IMR-90 (cell line): ENCODE data around the gene PPP1R12C. TPM values are rescaled to one million over a fixed set of nuclear protein-coding genes. Genes with fewer than 3 reads are reported as not detected.

Experiments used
- ATAC-seq: fragments of 200-7000 bp; cut with Tn5 transposase; 2 replicates; pipeline ENCODE4 v1.9.1; 2020; ENCODE audit warnings: low read depth, mild to moderate bottlenecking, moderate library complexity
- BruUV-seq: library from RNA; stranded (reverse); fragments of 400-500 nt; replicated peaks from 2 replicates; lab custom pipeline; 2021; lab: Mats Ljungman, UMichigan
- CTCF ChIA-PET: fragments of 300-600 bp; formaldehyde crosslinking; extraction: SDS; loops from one replicate; lab custom pipeline; 2021; ENCODE audit warnings: antibody characterized with exemption; lab: Yijun Ruan, JAX
- POLR2A ChIA-PET: fragments of 300-600 bp; sonication (Branson Sonifier 250); formaldehyde crosslinking; loops from one replicate; lab custom pipeline; 2022; ENCODE audit warnings: antibody characterized with exemption; ENCODE audit not compliant: unreplicated experiment; lab: Charles Lee
- DNase-seq: peaks from one replicate; pipeline ENCODE4 v3.0.0; 2013
- H2AFZ ChIP-seq: replicated peaks from 2 replicates; pipeline ENCODE3; 2013; ENCODE audit warnings: low read length, mild to moderate bottlenecking; ENCODE audit not compliant: poor library complexity
- H2AK5ac ChIP-seq: 2 replicates; pipeline ENCODE4 v1.6.1; 2013; ENCODE audit warnings: low read depth, low read length, inconsistent platforms
- H2AK9ac ChIP-seq: replicated peaks from 2 replicates; pipeline ENCODE3; 2013; ENCODE audit warnings: mild to moderate bottlenecking, low read depth, low read length, moderate library complexity; ENCODE audit not compliant: poor library complexity
- H2BK120ac ChIP-seq: 2 replicates; pipeline ENCODE4 v1.6.1; 2013; ENCODE audit warnings: low read depth, low read length, inconsistent platforms
- H2BK15ac ChIP-seq: 3 replicates; pipeline ENCODE4 v1.6.1; 2013; ENCODE audit warnings: low read depth, low read length, inconsistent platforms
- H2BK20ac ChIP-seq: 2 replicates; pipeline ENCODE4 v1.6.1; 2013; ENCODE audit warnings: low read depth, mild to moderate bottlenecking, inconsistent platforms, low read length, moderate library complexity
- H2BK5ac ChIP-seq: 2 replicates; pipeline ENCODE4 v1.6.1; 2013; ENCODE audit warnings: mild to moderate bottlenecking, low read depth, low read length, inconsistent platforms; ENCODE audit not compliant: poor library complexity, severe bottlenecking
- H3K14ac ChIP-seq: replicated peaks from 2 replicates; pipeline ENCODE4 v1.6.1; 2013; ENCODE audit warnings: low read depth, low read length, inconsistent platforms
- H3K18ac ChIP-seq: 2 replicates; pipeline ENCODE4 v1.6.1; 2013; ENCODE audit warnings: low read depth, low read length, control low read depth
- H3K23ac ChIP-seq: 2 replicates; pipeline ENCODE4 v1.6.1; 2013; ENCODE audit warnings: low read depth, low read length, inconsistent platforms
- H3K27ac ChIP-seq: 2 replicates; pipeline ENCODE4 v1.5.1; 2013; ENCODE audit warnings: mild to moderate bottlenecking, control low read depth, low read length; ENCODE audit not compliant: insufficient read depth
- H3K27me3 ChIP-seq: 2 replicates; pipeline ENCODE4 v1.6.1; 2013; ENCODE audit warnings: low read length; ENCODE audit not compliant: control insufficient read depth, insufficient read depth
- H3K36me3 ChIP-seq: 2 replicates; pipeline ENCODE4 v1.6.1; 2013; ENCODE audit warnings: low read length, mixed read lengths; ENCODE audit not compliant: control insufficient read depth, insufficient read depth
- H3K4ac ChIP-seq: 2 replicates; pipeline ENCODE4 v1.6.1; 2013; ENCODE audit warnings: low read depth, low read length, inconsistent platforms
- H3K4me1 ChIP-seq: 2 replicates; pipeline ENCODE4 v1.6.1; 2013; ENCODE audit warnings: low read length, mixed read lengths; ENCODE audit not compliant: control insufficient read depth, insufficient read depth
- H3K4me2 ChIP-seq: 2 replicates; pipeline ENCODE4 v1.6.1; 2013; ENCODE audit warnings: low read depth, mild to moderate bottlenecking, control low read depth, low read length, moderate library complexity
- H3K4me3 ChIP-seq: 2 replicates; pipeline ENCODE4 v1.5.1; 2013; ENCODE audit warnings: low read depth, mild to moderate bottlenecking, control low read depth, low read length, moderate library complexity; ENCODE audit not compliant: insufficient read depth
- H3K56ac ChIP-seq: 2 replicates; pipeline ENCODE4 v1.6.1; 2013; ENCODE audit warnings: low read length, inconsistent platforms; ENCODE audit not compliant: insufficient read depth; ENCODE audit errors: extremely low read depth
- H3K79me1 ChIP-seq, 2 experiments: 2 replicates each; pipeline ENCODE4 v1.6.1; 2013; ENCODE audit warnings: low read length in 2 of 2, inconsistent platforms in 1 of 2, low read depth in 1 of 2
- H3K9ac ChIP-seq: 2 replicates; pipeline ENCODE4 v1.6.1; 2013; ENCODE audit warnings: low read depth, low read length, control low read depth
- H3K9me1 ChIP-seq: 2 replicates; pipeline ENCODE4 v1.6.1; 2013; ENCODE audit warnings: low read length, inconsistent platforms; ENCODE audit not compliant: insufficient read depth
- H3K9me3 ChIP-seq: 2 replicates; pipeline ENCODE4 v1.6.1; 2013; ENCODE audit warnings: low read length; ENCODE audit not compliant: control insufficient read depth, insufficient read depth
- H4K20me1 ChIP-seq: 2 replicates; pipeline ENCODE4 v1.6.1; 2013; ENCODE audit warnings: low read length, inconsistent platforms; ENCODE audit not compliant: insufficient read depth
- H4K5ac ChIP-seq: 2 replicates; pipeline ENCODE4 v1.6.1; 2013; ENCODE audit warnings: mild to moderate bottlenecking, low read depth, low read length, control low read depth
- H4K8ac ChIP-seq, 2 experiments: 2 replicates each; pipeline ENCODE4 v1.6.1; 2013; ENCODE audit warnings: low read depth in 2 of 2, low read length in 2 of 2, control low read depth in 1 of 2, inconsistent platforms in 1 of 2
- H4K91ac ChIP-seq: 2 replicates; pipeline ENCODE4 v1.6.1; 2013; ENCODE audit warnings: low read depth, low read length, inconsistent platforms; ENCODE audit not compliant: insufficient read depth
- BHLHE40 ChIP-seq: fragments of 150-350 bp; IDR thresholded peaks from 2 replicates; pipeline ENCODE4 v1.6.1; 2016; ENCODE audit warnings: mild to moderate bottlenecking, low read depth, low read length
- CEBPB ChIP-seq: IDR thresholded peaks from 2 replicates; pipeline ENCODE4 v1.6.1; 2012; ENCODE audit warnings: low read depth, low read length, improper control_type of control experiment
- CHD1 ChIP-seq: IDR thresholded peaks from 2 replicates; pipeline ENCODE4 v1.6.1; 2012; ENCODE audit warnings: low read depth, low read length, improper control_type of control experiment
- CTCF ChIP-seq: conservative IDR thresholded peaks from 2 replicates; pipeline ENCODE4 v1.5.1; 2012; ENCODE audit warnings: mild to moderate bottlenecking, low read depth, low read length, improper control_type of control experiment
- ELK1 ChIP-seq: fragments of 150-350 bp; IDR thresholded peaks from 2 replicates; pipeline ENCODE4 v1.6.1; 2016; ENCODE audit warnings: low read depth, mild to moderate bottlenecking, low read length, moderate library complexity, borderline replicate concordance
- FOS ChIP-seq: fragments of 150-350 bp; IDR thresholded peaks from 2 replicates; pipeline ENCODE4 v1.6.1; 2016; ENCODE audit warnings: low read depth, low read length
- MAFK ChIP-seq: IDR thresholded peaks from 2 replicates; pipeline ENCODE4 v1.6.1; 2012; ENCODE audit warnings: low read depth, low read length, improper control_type of control experiment
- MAZ ChIP-seq: IDR thresholded peaks from 2 replicates; pipeline ENCODE4 v1.6.1; 2012; ENCODE audit warnings: low read depth, mild to moderate bottlenecking, low read length, improper control_type of control experiment, moderate library complexity, borderline replicate concordance
- MXI1 ChIP-seq: IDR thresholded peaks from 2 replicates; pipeline ENCODE4 v1.6.1; 2012; ENCODE audit warnings: low read depth, mild to moderate bottlenecking, low read length, moderate library complexity, borderline replicate concordance
- NFE2L2 ChIP-seq: fragments of 150-350 bp; IDR thresholded peaks from 2 replicates; pipeline ENCODE4 v1.6.1; 2016; ENCODE audit warnings: low read depth, mild to moderate bottlenecking, low read length
- POLR2A ChIP-seq: IDR thresholded peaks from 2 replicates; pipeline ENCODE4 v1.6.1; 2012; ENCODE audit warnings: mild to moderate bottlenecking, low read depth, low read length
- RAD21 ChIP-seq: IDR thresholded peaks from 2 replicates; pipeline ENCODE4 v1.6.1; 2012; ENCODE audit warnings: low read length, improper control_type of control experiment
- RCOR1 ChIP-seq: IDR thresholded peaks from 2 replicates; pipeline ENCODE4 v1.6.1; 2012; ENCODE audit warnings: mild to moderate bottlenecking, low read length, improper control_type of control experiment; ENCODE audit not compliant: insufficient replicate concordance
- RFX5 ChIP-seq: IDR thresholded peaks from 2 replicates; pipeline ENCODE4 v1.8.0; 2012; ENCODE audit warnings: low read depth, mild to moderate bottlenecking, low read length, moderate library complexity
- SMC3 ChIP-seq: fragments of 150-350 bp; IDR thresholded peaks from 2 replicates; pipeline ENCODE4 v1.6.1; 2016; ENCODE audit warnings: low read depth, mild to moderate bottlenecking, antibody characterized with exemption, low read length, moderate library complexity
- USF2 ChIP-seq: fragments of 150-350 bp; IDR thresholded peaks from 2 replicates; pipeline ENCODE4 v1.6.1; 2017; ENCODE audit warnings: mild to moderate bottlenecking, antibody characterized with exemption, low read length, low read depth
- WGBS, 2 experiments: methylation state at CpG; one replicate each; pipeline versions ENCODE4 v1.1.5 to v1.1.7; 2013; ENCODE audit warnings: missing lambda C conversion rate in 2 of 2; ENCODE audit not compliant: insufficient read length in 1 of 2; ENCODE audit errors: extremely low coverage in 2 of 2; 5-methylcytosine and 5-hydroxymethylcytosine counted together
- dilution Hi-C: fragments of 300-500 bp; cut with HindIII; formaldehyde crosslinking; loops from one replicate; pipeline ENCODE4 v1.14.3; 2018; ENCODE audit warnings: low sequenced_read_pairs; ENCODE audit not compliant: unreplicated experiment
- in situ Hi-C: fragments of 300-500 bp; cut with MboI; formaldehyde crosslinking; loops from 3 replicates; pipeline ENCODE4 v1.14.3; 2019; ENCODE audit warnings: low sequenced_read_pairs, inconsistent platforms, mixed read lengths
- intact Hi-C: fragments of 100-400 bp; cut with micrococcal nuclease; formaldehyde crosslinking; loops from 2 replicates; pipeline ENCODE4 v1.10.0; 2022
- polyA plus RNA-seq, 3 experiments: library from polyadenylated mRNA; depleted of rRNA; stranded (reverse); fragments of >200 nt; gene quantifications; 2 replicates each; pipeline ENCODE4 v1.2.3, GENCODE V29; 2012; ENCODE audit warnings: low replicate concordance in 1 of 3
- total RNA-seq: library from RNA; depleted of rRNA; stranded (reverse); fragments of >200 nt; gene quantifications from 2 replicates; pipeline ENCODE4 v1.2.3, GENCODE V29; 2012

PPP1R12C gene
- total and polyA plus RNA-seq, 2 of the 4 experiments (the other 2 are of a cell fraction): 21.5 to 81.4 TPM

GRCh38 chr19:55067869-55068268, 49.6 kb downstream of the PPP1R12C start:
- ATAC-seq: no peak
- no peak overlapping the region for H2AFZ ChIP-seq
- ChIA-PET CTCF (no interaction called here), POLR2A (no interaction called here)
- WGBS, 2 experiments: 0% methylated on average over 1 of the region's 3 CpGs; no CpG with 5 or more reads in 1 of the 2 experiments
- no peak overlapping the region for H3K56ac ChIP-seq
- H2BK120ac ChIP-seq: no peak overlapping the region
- no peak overlapping the region for H3K4me3 ChIP-seq
- H3K14ac ChIP-seq: no peak overlapping the region
- in situ Hi-C loops (no loop called here), dilution Hi-C loops (no loop called here), intact Hi-C loops (loop anchor here (10.0 kb wide), 1 partner anchor 593 kb away; the partner anchor contains the start of gene CDC42EP5)
- H3K9ac ChIP-seq: no peak overlapping the region
- no peak overlapping the region for H2BK5ac ChIP-seq
- H3K27me3 ChIP-seq: peaks cover 24% of the 10 kb centered on the region
- H2AK9ac ChIP-seq: no peak overlapping the region
- no peak overlapping the region for H2AK5ac ChIP-seq
- H3K4me1 ChIP-seq: peaks cover 5% of the 10 kb centered on the region; the same call in 1 of the 2 replicates
- no peak overlapping the region for H3K18ac ChIP-seq
- no TSS peak for BruUV-seq
- H3K79me1 ChIP-seq: no peaks in the 10 kb centered on the region
- no peak for DNase-seq
- no peaks in the 10 kb centered on the region for H3K9me1 ChIP-seq
- H3K36me3 ChIP-seq: no peaks in the 10 kb centered on the region
- no peak overlapping the region for H2BK20ac ChIP-seq
- no peak overlapping the region for H4K8ac ChIP-seq
- no peak overlapping the region for H4K5ac ChIP-seq
- H3K27ac ChIP-seq: no peak overlapping the region
- no peaks in the 10 kb centered on the region; the same call in 1 of the 2 replicates for H4K20me1 ChIP-seq
- H3K4ac ChIP-seq: no peak overlapping the region
- no peak overlapping the region for H3K23ac ChIP-seq
- H4K91ac ChIP-seq: no peak overlapping the region
- no peak overlapping the region for H2BK15ac ChIP-seq
- TF ChIP-seq RCOR1: no peak
- no peak for TF ChIP-seq CEBPB
- no peak for TF ChIP-seq CTCF
- no peak for TF ChIP-seq MXI1
- TF ChIP-seq ELK1: no peak
- no peak for TF ChIP-seq USF2
- TF ChIP-seq MAFK: no peak
- TF ChIP-seq MAZ: no peak
- TF ChIP-seq BHLHE40: no peak
- TF ChIP-seq CHD1: no peak
- TF ChIP-seq RFX5: no peak
- TF ChIP-seq FOS: no peak
- no peak for TF ChIP-seq NFE2L2
- TF ChIP-seq RAD21: no peak
- TF ChIP-seq SMC3: no peak
- TF ChIP-seq POLR2A: no peak
- no peak overlapping the region for H3K4me2 ChIP-seq
- peaks cover 3% of the 10 kb centered on the region for H3K9me3 ChIP-seq
